GM15510 (cell line): ENCODE data around the gene UROC1.

Experiments
- POLR2A ChIP-seq: IDR thresholded peaks from 3 replicates; pipeline ENCODE4 v1.6.1; 2011; ENCODE audit warnings: borderline replicate concordance; ENCODE audit not compliant: insufficient read length; ENCODE audit errors: extremely low read depth

The UROC1 gene

DNA sequence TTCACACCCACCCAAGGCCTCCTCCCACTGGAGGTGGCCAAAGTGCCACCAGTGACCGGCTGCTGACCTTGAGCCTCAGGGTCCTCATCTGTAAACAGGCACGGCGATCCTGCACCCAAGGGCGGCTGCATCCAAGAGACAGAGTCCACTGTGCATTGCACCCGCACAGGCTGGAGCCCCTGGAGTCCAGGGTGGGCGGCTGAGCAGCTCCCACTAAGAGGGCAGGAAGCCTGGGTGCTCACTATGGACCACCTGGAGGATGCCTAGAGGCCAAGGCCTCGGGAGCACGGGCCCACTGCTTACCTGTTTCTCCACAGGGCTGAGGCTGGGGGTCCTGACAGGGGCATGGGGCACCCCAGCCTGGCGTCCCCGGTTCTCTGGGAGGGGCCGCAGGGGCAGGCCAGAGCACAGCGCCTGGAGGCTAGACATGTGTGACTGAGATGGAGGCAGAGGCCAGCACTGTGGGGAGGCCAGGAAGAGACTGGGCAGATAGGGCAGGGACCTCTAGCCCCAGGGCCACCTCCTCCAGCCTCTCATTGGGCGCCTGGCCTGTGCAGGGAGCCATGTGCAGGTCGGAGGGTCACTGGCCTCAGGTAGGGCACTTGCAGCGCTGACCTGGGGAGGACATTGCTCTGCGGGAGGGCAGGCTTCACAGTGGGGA is at the start of gene UROC1:
Gene UROC1 (minus strand): TSS at position 483 of the 661 bp plus-strand sequence. CDS start 54 bp downstream, at position 429.
- TF ChIP-seq POLR2A, result no peak

- no peak for TF ChIP-seq POLR2A
These were observed 45.2 kb upstream of the UROC1 start for GRCh38 chr3:126562737-126563276.

- TF ChIP-seq POLR2A, result no peak
These were observed 40.9 kb upstream of the UROC1 start, which contains the start of gene C3orf22 for GRCh38 chr3:126558336-126559071. Gene C3orf22 (minus strand): TSS chr3:126558932. CDS start chr3:126553390, 5,542 bp downstream.

- no peak for TF ChIP-seq POLR2A
These were observed 40.2 kb upstream of the UROC1 start for GRCh38 chr3:126557761-126558160.

- TF ChIP-seq POLR2A, result no peak
These were observed 39.8 kb upstream of the UROC1 start for GRCh38 chr3:126557415-126557745.

DNA sequence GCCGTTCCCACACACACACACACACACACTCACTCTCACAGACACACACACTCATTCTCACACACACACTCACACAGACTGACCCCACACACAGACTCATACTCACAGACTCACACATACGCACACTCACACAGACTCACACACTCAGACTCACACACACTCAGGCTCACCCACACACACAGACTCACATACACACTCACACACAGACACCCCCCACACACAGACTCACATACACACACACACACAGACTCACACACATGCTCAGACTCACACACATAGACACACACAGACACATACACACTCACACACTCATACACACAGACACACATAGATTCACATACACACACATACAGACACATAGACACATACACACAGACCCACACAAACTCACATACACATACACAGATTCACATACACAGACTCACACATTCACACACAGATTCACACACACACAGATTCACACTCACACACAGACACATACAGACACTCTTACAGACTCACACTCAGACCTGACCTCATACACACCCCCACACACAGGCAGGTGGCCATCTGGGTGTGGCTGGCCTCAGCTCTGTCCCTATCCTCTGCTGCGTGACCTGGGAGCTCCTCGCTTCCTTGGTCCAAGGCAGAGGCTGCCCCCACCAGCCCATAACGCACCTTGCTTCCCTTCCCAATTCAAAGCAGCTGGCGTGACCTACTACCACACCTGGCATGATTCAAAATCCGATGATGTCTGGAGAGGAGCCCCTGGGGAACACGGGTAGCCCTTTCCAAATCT is 39.3 kb upstream of the UROC1 start:
- TF ChIP-seq POLR2A, result no peak

GRCh38 chr3:126555795-126556636 is 38.4 kb upstream of the UROC1 start:
- no peak for TF ChIP-seq POLR2A

DNA sequence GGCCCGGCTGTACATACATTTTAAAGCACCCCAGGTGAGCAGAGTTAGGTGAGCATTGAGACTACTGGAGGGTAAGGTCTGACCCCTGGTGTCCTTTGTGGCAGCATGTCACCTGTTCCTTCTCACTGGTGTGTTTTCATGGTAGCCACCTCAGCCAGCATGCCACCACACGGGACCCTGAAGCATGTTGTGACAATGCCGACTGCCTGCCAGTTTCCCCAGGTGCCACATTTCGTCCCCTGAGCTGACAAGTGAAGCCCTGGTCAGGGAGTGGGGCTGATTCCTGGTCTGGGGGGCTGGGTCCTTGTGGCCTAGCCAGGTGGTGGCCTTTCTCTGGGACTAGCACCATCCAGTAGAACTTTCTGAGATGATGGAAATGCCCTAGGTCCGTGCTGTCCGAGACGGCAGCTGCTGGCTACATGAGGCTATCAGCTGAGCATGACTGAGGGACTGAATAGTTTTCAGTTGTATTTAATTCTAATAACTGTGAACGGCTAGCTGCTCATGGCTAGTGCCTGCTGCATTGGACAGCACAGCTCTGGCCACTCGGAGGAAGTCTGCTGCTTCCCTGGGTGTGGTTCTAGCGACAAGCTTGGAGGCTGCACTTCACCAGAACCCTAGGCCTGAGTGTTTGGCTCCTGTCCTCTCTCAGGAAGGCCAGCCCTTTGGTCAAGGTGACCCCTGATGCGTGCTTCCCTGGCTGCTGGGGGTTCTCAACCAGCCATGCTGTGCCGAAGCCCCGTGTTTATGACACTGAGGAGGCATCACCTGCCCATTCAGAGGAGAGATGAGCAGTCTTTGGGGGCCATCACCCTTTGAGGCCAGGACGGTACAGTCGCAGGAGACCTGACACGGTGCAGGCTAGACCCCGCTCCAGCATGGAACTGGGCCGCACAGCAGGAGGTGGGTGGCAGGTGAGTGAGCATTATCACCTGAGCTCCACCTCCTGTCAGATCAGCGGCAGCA is 37.3 kb upstream of the UROC1 start:
- no peak for TF ChIP-seq POLR2A

GRCh38 chr3:126553284-126554084 is 35.9 kb upstream of the UROC1 start:
- no peak for TF ChIP-seq POLR2A

- no peak for TF ChIP-seq POLR2A
These were observed 35.2 kb upstream of the UROC1 start for GRCh38 chr3:126552688-126553283.

GRCh38 chr3:126551839-126552687 is 34.5 kb upstream of the UROC1 start:
- TF ChIP-seq POLR2A, result no peak
